ENCODE data around the gene KRTAP17-1. TPM values are rescaled to one million over a fixed set of nuclear protein-coding genes. Genes with fewer than 3 reads are reported as not detected.
A peak's percentile ranks its signal among the peaks of the same experiment; 100 is the strongest.

Gene KRTAP17-1
- total and polyA plus RNA-seq, 3 donors from 2014 or later = not detected

DNA sequence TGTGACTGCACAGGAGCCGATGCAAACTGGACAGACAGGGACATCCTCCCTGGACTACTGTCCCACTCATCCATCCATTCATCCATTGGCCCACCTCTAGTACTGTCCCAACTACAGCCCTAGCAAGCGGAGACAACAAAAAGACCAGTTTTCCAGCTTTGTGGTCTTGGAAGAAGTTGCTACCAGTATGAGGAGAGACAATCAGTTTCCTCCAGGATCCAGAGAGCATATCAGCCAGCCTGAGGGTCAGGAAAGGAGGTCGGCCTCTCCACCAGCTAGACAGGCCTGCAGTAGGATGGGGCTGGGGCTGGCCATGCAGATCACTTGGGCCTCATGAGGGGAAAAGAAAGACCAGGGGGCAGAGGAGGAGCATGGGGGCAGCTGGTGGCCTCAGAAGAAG lies 18.3 kb upstream of the KRTAP17-1 start:
- no peak overlapping the region for H3K27ac ChIP-seq
- DNase-seq = no peak
- TF ChIP-seq, protein P1, sequence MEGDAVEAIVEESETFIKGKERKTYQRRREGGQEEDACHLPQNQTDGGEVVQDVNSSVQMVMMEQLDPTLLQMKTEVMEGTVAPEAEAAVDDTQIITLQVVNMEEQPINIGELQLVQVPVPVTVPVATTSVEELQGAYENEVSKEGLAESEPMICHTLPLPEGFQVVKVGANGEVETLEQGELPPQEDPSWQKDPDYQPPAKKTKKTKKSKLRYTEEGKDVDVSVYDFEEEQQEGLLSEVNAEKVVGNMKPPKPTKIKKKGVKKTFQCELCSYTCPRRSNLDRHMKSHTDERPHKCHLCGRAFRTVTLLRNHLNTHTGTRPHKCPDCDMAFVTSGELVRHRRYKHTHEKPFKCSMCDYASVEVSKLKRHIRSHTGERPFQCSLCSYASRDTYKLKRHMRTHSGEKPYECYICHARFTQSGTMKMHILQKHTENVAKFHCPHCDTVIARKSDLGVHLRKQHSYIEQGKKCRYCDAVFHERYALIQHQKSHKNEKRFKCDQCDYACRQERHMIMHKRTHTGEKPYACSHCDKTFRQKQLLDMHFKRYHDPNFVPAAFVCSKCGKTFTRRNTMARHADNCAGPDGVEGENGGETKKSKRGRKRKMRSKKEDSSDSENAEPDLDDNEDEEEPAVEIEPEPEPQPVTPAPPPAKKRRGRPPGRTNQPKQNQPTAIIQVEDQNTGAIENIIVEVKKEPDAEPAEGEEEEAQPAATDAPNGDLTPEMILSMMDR (IDR thresholded peaks at IDR 0.05) = no peak
- no peak for TF ChIP-seq POLR2A (IDR thresholded peaks at IDR 0.05)
- intact Hi-C loops (cut with DNase I; ENCODE audit: low total_unique reads) = no loop called here
- H3K4me1 ChIP-seq = no peaks in the 10 kb centered on the region
- no peak overlapping the region for H3K4me3 ChIP-seq
- no peaks in the 10 kb centered on the region for H3K9me3 ChIP-seq
- H3K36me3 ChIP-seq (ENCODE audit: low read depth, missing control alignments) = no peaks in the 10 kb centered on the region
- WGBS, 2 donors = 96 to 100% methylated on average over 2 to 3 of the region's 3 CpGs
- no peaks in the 10 kb centered on the region for H3K27me3 ChIP-seq

- DNase-seq = no peak
- intact Hi-C loops (cut with DNase I; ENCODE audit: low total_unique reads) = no loop called here
- Histone ChIP-seq H3K9me3 (no peaks in the 10 kb centered on the region), H3K27me3 (no peaks in the 10 kb centered on the region), H3K4me3 (no peak overlapping the region), H3K36me3 (ENCODE audit: low read depth, missing control alignments) (no peaks in the 10 kb centered on the region), H3K27ac (no peak overlapping the region), H3K4me1 (no peaks in the 10 kb centered on the region)
- TF ChIP-seq, protein P1 (IDR thresholded peaks at IDR 0.05) = no peak
- TF ChIP-seq POLR2A (IDR thresholded peaks at IDR 0.05) = no peak
- 92 to 100% methylated on average over 5 of the region's 5 CpGs for WGBS, 2 donors
Observed at GRCh38 chr17:41333098-41333497, 17.6 kb upstream of the KRTAP17-1 start.

GRCh38 chr17:41332239-41332638 lies 16.7 kb upstream of the KRTAP17-1 start:
- WGBS, 2 donors = 92 to 100% methylated on average over 2 of the region's 2 CpGs

GRCh38 chr17:41331606-41332005 lies 16.1 kb upstream of the KRTAP17-1 start:
- 74 to 82% methylated on average over 7 of the region's 7 CpGs for WGBS, 2 donors
- no peak for DNase-seq
- H3K9me3 ChIP-seq = no peaks in the 10 kb centered on the region
- H3K27ac ChIP-seq = no peak overlapping the region
- no peak overlapping the region for H3K4me3 ChIP-seq
- no peaks in the 10 kb centered on the region for H3K27me3 ChIP-seq
- no peak for TF ChIP-seq POLR2A (IDR thresholded peaks at IDR 0.05)
- TF ChIP-seq, protein P1 (IDR thresholded peaks at IDR 0.05) = no peak
- no peaks in the 10 kb centered on the region for H3K4me1 ChIP-seq
- no peaks in the 10 kb centered on the region for H3K36me3 ChIP-seq (ENCODE audit: low read depth, missing control alignments)
- intact Hi-C loops (cut with DNase I; ENCODE audit: low total_unique reads) = no loop called here

More at GRCh38 chr17:41332239-41332638, 16.7 kb upstream of the KRTAP17-1 start:
- DNase-seq = no peak
- Histone ChIP-seq H3K9me3 (no peaks in the 10 kb centered on the region), H3K4me1 (no peaks in the 10 kb centered on the region), H3K27me3 (no peaks in the 10 kb centered on the region), H3K27ac (no peak overlapping the region), H3K4me3 (no peak overlapping the region), H3K36me3 (ENCODE audit: low read depth, missing control alignments) (no peaks in the 10 kb centered on the region)
- intact Hi-C loops (cut with DNase I; ENCODE audit: low total_unique reads) = no loop called here
- no peak for TF ChIP-seq POLR2A (IDR thresholded peaks at IDR 0.05)

DNA sequence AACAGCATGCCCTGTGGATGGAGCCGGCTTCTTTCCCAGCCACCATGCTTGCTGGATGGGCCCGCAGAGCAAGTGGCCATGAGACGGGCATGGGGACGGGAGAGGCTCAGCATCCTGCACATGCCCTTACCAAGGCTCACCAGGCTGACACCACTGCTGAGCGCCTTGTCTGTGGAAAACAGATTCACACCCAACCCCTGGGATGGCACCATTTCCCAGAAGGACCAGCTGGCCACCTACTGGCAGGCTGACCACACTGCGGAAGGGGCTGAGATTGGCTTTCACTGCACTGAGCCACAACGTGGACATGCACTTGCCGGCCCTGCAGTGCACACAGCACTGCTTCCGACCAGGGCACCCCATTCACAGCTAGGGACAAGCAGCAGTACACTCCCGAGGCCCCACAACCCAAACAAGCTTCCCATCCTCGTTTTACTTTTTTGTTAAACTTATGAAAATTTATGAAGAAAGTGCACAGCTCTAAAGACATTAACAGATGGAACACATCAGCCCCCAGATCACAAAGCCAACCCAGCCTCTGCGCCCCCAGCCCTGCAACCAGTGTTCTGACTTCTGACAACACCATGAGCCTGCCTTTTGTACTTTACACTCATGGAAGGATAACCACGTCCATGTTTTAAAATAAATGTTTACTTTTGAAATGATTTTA lies 13.9 kb upstream of the KRTAP17-1 start:
- intact Hi-C loops (cut with DNase I; ENCODE audit: low total_unique reads) = loop anchor here (10.0 kb wide), 1 partner anchor 425 kb away; no protein-coding TSS in a partner anchor
- TF ChIP-seq, protein P1 (IDR thresholded peaks at IDR 0.05) = peak; percentile 43 to 73 (median 59)
- TF ChIP-seq POLR2A (IDR thresholded peaks at IDR 0.05) = no peak
- no peak overlapping the region for H3K4me3 ChIP-seq
- H3K4me1 ChIP-seq = no peaks in the 10 kb centered on the region
- no peaks in the 10 kb centered on the region for H3K36me3 ChIP-seq (ENCODE audit: low read depth, missing control alignments)
- H3K27ac ChIP-seq = no peak overlapping the region
- no peaks in the 10 kb centered on the region for H3K9me3 ChIP-seq
- DNase-seq = peak; percentile 68
- WGBS, 2 donors = 71 to 74% methylated on average over 10 to 13 of the region's 13 CpGs
- H3K27me3 ChIP-seq = no peaks in the 10 kb centered on the region
